PC-9 (cell line): Measurements from ENCODE around the gene EGFLAM. TPM values are rescaled to one million over a fixed set of nuclear protein-coding genes. Genes with fewer than 3 reads are reported as not detected.

Experiments
- BruUV-seq: library from RNA; stranded (reverse); fragments of 400-500 nt; replicated peaks from 2 replicates; lab custom pipeline; 2021; lab: Mats Ljungman, UMichigan
- CTCF ChIA-PET: fragments of 300-600 bp; sonication (Branson Sonifier 250); formaldehyde crosslinking; loops from one replicate; lab custom pipeline; 2022; ENCODE audit warnings: antibody characterized with exemption; lab: Charles Lee
- POLR2A ChIA-PET: fragments of 300-600 bp; sonication (Branson Sonifier 250); formaldehyde crosslinking; loops from one replicate; lab custom pipeline; 2022; ENCODE audit warnings: antibody characterized with exemption; ENCODE audit not compliant: unreplicated experiment; lab: Charles Lee
- DNase-seq, 2 experiments: peaks; one replicate each; pipeline versions ENCODE4 v3.0.0 to v3.0.0-alpha.2; 2015 to 2022; ENCODE audit warnings: mixed read lengths in 1 of 2
- H2AFZ ChIP-seq: fragments of 200-600 bp; sonication (generic); 2 replicates; pipeline ENCODE4 v1.8.1; 2017; ENCODE audit warnings: antibody characterized with exemption
- H3F3A ChIP-seq: fragments of 200-600 bp; sonication (generic); 2 replicates; pipeline ENCODE4 v1.8.1; 2017; ENCODE audit warnings: antibody characterized with exemption, mild to moderate bottlenecking, low read depth; ENCODE audit not compliant: insufficient read depth
- H3K27ac ChIP-seq: fragments of 200-600 bp; sonication (generic); 2 replicates; pipeline ENCODE4 v1.6.1; 2016; ENCODE audit warnings: mixed run types
- H3K27me3 ChIP-seq: fragments of 200-600 bp; sonication (generic); 2 replicates; pipeline ENCODE4 v1.6.1; 2016; ENCODE audit warnings: low read depth, mixed run types; ENCODE audit not compliant: insufficient read depth
- H3K36me3 ChIP-seq: fragments of 200-600 bp; sonication (generic); 2 replicates; pipeline ENCODE4 v1.6.1; 2016; ENCODE audit warnings: low read depth, mixed run types
- H3K4me1 ChIP-seq: fragments of 200-600 bp; sonication (generic); replicated peaks from 2 replicates; pipeline ENCODE4 v1.6.1; 2016; ENCODE audit warnings: mixed run types; ENCODE audit not compliant: insufficient read depth
- H3K4me2 ChIP-seq: fragments of 200-600 bp; sonication (generic); 2 replicates; pipeline ENCODE4 v1.6.1; 2017; ENCODE audit warnings: mixed run types
- H3K4me3 ChIP-seq: fragments of 200-600 bp; sonication (generic); 2 replicates; pipeline ENCODE4 v1.6.1; 2016; ENCODE audit warnings: mixed run types
- H3K79me2 ChIP-seq: fragments of 200-600 bp; sonication (generic); 2 replicates; pipeline ENCODE4 v1.6.1; 2017; ENCODE audit warnings: low read depth, mixed run types
- H3K9me2 ChIP-seq: fragments of 200-600 bp; sonication (generic); 2 replicates; pipeline ENCODE4 v1.8.1; 2017; ENCODE audit warnings: mild to moderate bottlenecking; ENCODE audit not compliant: insufficient read depth
- H3K9me3 ChIP-seq: fragments of 200-600 bp; sonication (generic); 2 replicates; pipeline ENCODE4 v1.8.1; 2016; ENCODE audit warnings: low read depth; ENCODE audit not compliant: insufficient read depth
- H4K20me1 ChIP-seq: fragments of 200-600 bp; sonication (generic); 2 replicates; pipeline ENCODE4 v1.8.1; 2017; ENCODE audit not compliant: insufficient read depth
- CTCF ChIP-seq: fragments of 200-600 bp; sonication (generic); conservative IDR thresholded peaks from 2 replicates; pipeline ENCODE4 v1.6.1; 2017; ENCODE audit warnings: mixed run types, antibody characterized with exemption, mild to moderate bottlenecking, moderate library complexity
- EZH2 ChIP-seq: fragments of 200-600 bp; sonication (generic); IDR thresholded peaks from 2 replicates; pipeline ENCODE4 v1.8.0; 2017; ENCODE audit warnings: antibody characterized with exemption, low read depth
- intact Hi-C: fragments of 100-400 bp; cut with micrococcal nuclease; formaldehyde crosslinking; loops from one replicate; pipeline ENCODE4 v1.10.0; 2022; ENCODE audit not compliant: unreplicated experiment
- total RNA-seq: library from RNA; stranded (reverse); gene quantifications from 2 replicates; pipeline ENCODE4 v1.2.3, GENCODE V29; 2021

EGFLAM gene
- total RNA-seq, 1 experiment from 2014 or later, result not detected

- Histone ChIP-seq H3F3A (peaks cover 6% of the 10 kb centered on the region; the same call in 1 of the 2 replicates), H3K4me1 (no peaks in the 10 kb centered on the region), H3K9me3 (no peaks in the 10 kb centered on the region), H3K9me2 (no peaks in the 10 kb centered on the region), H3K27me3 (peaks cover 10% of the 10 kb centered on the region; the same call in 1 of the 2 replicates), H3K4me3 (no peak overlapping the region), H3K36me3 (no peaks in the 10 kb centered on the region), H3K4me2 (no peak overlapping the region), H4K20me1 (no peaks in the 10 kb centered on the region), H2AFZ (no peak overlapping the region), H3K79me2 (no peaks in the 10 kb centered on the region), H3K27ac (no peak overlapping the region)
- POLR2A ChIA-PET, result interaction anchor here (0.5 to 0.7 kb wide), 4 partner anchors 433 to 1004 kb away, joined by 3 to 7 read pairs (median 3); no protein-coding TSS in a partner anchor
- CTCF ChIA-PET, result interaction anchor here (0.6 to 2.6 kb wide), 14 partner anchors 21 to 503 kb away, joined by 3 to 87 read pairs (median 4); no protein-coding TSS in a partner anchor
- intact Hi-C loops, result loop anchor here (1.0 to 5.0 kb wide), 3 partner anchors 389 to 1146 kb away; no protein-coding TSS in a partner anchor
- BruUV-seq, result no TSS peak
- DNase-seq, result peak; percentile 40 to 74
- TF ChIP-seq CTCF, result peak; percentile 81
- no peak for TF ChIP-seq EZH2
These were observed 162.5 kb downstream of the EGFLAM start for GRCh38 chr5:38420691-38421390.

- Histone ChIP-seq H3K4me3 (no peak overlapping the region), H3K9me2 (no peaks in the 10 kb centered on the region), H3K36me3 (no peaks in the 10 kb centered on the region), H3K27me3 (peaks cover 4% of the 10 kb centered on the region; the same call in 1 of the 2 replicates), H3F3A (no peaks in the 10 kb centered on the region), H3K9me3 (no peaks in the 10 kb centered on the region), H3K79me2 (no peaks in the 10 kb centered on the region), H3K4me2 (no peak overlapping the region), H4K20me1 (no peaks in the 10 kb centered on the region), H3K4me1 (no peaks in the 10 kb centered on the region), H3K27ac (no peak overlapping the region), H2AFZ (no peak overlapping the region)
- no peak for TF ChIP-seq CTCF
- TF ChIP-seq EZH2, result no peak
- intact Hi-C loops, result loop anchor here (5.0 kb wide), 1 partner anchor 1145 kb away; no protein-coding TSS in a partner anchor
- ChIA-PET CTCF (interaction anchor here (2.0 kb wide), 1 partner anchor 19 kb away, joined by 11 read pairs; no protein-coding TSS in a partner anchor), POLR2A (no interaction called here)
- DNase-seq, result no peak
- no TSS peak for BruUV-seq
These were observed 164.3 kb downstream of the EGFLAM start for GRCh38 chr5:38422622-38423021.

GRCh38 chr5:38423276-38424147 is 165.2 kb downstream of the EGFLAM start:
- DNase-seq, result no peak
- Histone ChIP-seq H3K4me3 (no peak overlapping the region), H3K4me1 (no peaks in the 10 kb centered on the region), H3K27me3 (peaks cover 1% of the 10 kb centered on the region; the same call in 1 of the 2 replicates), H3K9me3 (no peaks in the 10 kb centered on the region), H3K27ac (no peak overlapping the region), H2AFZ (no peak overlapping the region), H3K4me2 (no peak overlapping the region), H4K20me1 (no peaks in the 10 kb centered on the region), H3K36me3 (no peaks in the 10 kb centered on the region), H3F3A (no peaks in the 10 kb centered on the region), H3K9me2 (no peaks in the 10 kb centered on the region), H3K79me2 (no peaks in the 10 kb centered on the region)
- TF ChIP-seq CTCF, result no peak
- no peak for TF ChIP-seq EZH2
- no TSS peak for BruUV-seq
- POLR2A ChIA-PET, result no interaction called here
- CTCF ChIA-PET, result interaction anchor here (2.0 kb wide), 1 partner anchor 18 kb away, joined by 11 read pairs; no protein-coding TSS in a partner anchor
- intact Hi-C loops, result loop anchor here (5.0 kb wide), 1 partner anchor 1144 kb away; no protein-coding TSS in a partner anchor
